Measurements from ENCODE around the gene SLC38A10. TPM values are rescaled to one million over a fixed set of nuclear protein-coding genes. Genes with fewer than 3 reads are reported as not detected.

SLC38A10 gene
- polyA plus RNA-seq, 1 donor (not counting 4 experiments of a cell fraction or from before 2014, with no cell fraction given) = 16.8 TPM

- H3K27ac ChIP-seq (ENCODE audit: control insufficient read depth, insufficient read depth, low read length) = no peak overlapping the region
- H3K9me1 ChIP-seq (ENCODE audit: control insufficient read depth, extremely low read depth, insufficient read depth, low read length) = no peaks in the 10 kb centered on the region
- H3K79me2 ChIP-seq (ENCODE audit: control insufficient read depth, insufficient read depth, low read length) = peaks cover 19% of the 10 kb centered on the region
- H3K9ac ChIP-seq (ENCODE audit: control insufficient read depth, extremely low read depth, insufficient read depth, low read length) = no peak overlapping the region
- TF ChIP-seq EZH2 (IDR thresholded peaks at IDR 0.05; ENCODE audit: low read length) (no peak), CTCF (optimal IDR thresholded peaks at IDR 0.05 in 1 of 3, IDR thresholded peaks at IDR 0.05 in 1 of 3, conservative IDR thresholded peaks at IDR 0.05 in 1 of 3; ENCODE audit: extremely low read depth in 1 of 3, insufficient read depth in 2 of 3, low read length in 3 of 3) (no peak)
- no peaks in the 10 kb centered on the region for H3K9me3 ChIP-seq (ENCODE audit: control insufficient read depth, low read depth, low read length)
- no peak overlapping the region for H3K4me3 ChIP-seq (ENCODE audit: control insufficient read depth in 2 of 3, extremely low read depth in 1 of 3, insufficient read depth in 2 of 3, low read depth in 1 of 3, low read length in 3 of 3)
- FAIRE-seq (no peak), DNase-seq (ENCODE audit: low read depth, low spot score) (no peak)
- no peak overlapping the region for H3K4me2 ChIP-seq (ENCODE audit: control insufficient read depth, extremely low read depth, insufficient read depth, low read depth, low read length)
- H3K36me3 ChIP-seq (ENCODE audit: control insufficient read depth in 2 of 2, extremely low read depth in 1 of 2, insufficient read depth in 2 of 2, low read length in 2 of 2) = peaks cover 4 to 6% of the 10 kb centered on the region in 2 experiments
- H3K27me3 ChIP-seq (ENCODE audit: control insufficient read depth, extremely low read depth, insufficient read depth, low read length) = no peaks in the 10 kb centered on the region
- H3K4me1 ChIP-seq (ENCODE audit: control insufficient read depth, extremely low read depth, insufficient read depth, low read length) = peaks cover 13% of the 10 kb centered on the region
- H2AFZ ChIP-seq (ENCODE audit: control insufficient read depth, low read length) = no peak overlapping the region
- dilution Hi-C loops (cut with MboI; ENCODE audit: extremely low pct_ligation_motif_present, low sequenced_read_pairs) = no loop called here
- no peaks in the 10 kb centered on the region for H4K20me1 ChIP-seq (ENCODE audit: control insufficient read depth, extremely low read depth, insufficient read depth, low read length)
Measured at GRCh38 chr17:81244358-81245023, 50.6 kb downstream of the SLC38A10 start.

- Histone ChIP-seq H3K9ac (ENCODE audit: control insufficient read depth, extremely low read depth, insufficient read depth, low read length) (no peak overlapping the region), H3K9me1 (ENCODE audit: control insufficient read depth, extremely low read depth, insufficient read depth, low read length) (no peaks in the 10 kb centered on the region), H2AFZ (ENCODE audit: control insufficient read depth, low read length) (no peak overlapping the region), H3K27me3 (ENCODE audit: control insufficient read depth, extremely low read depth, insufficient read depth, low read length) (no peaks in the 10 kb centered on the region), H3K4me1 (ENCODE audit: control insufficient read depth, extremely low read depth, insufficient read depth, low read length) (peaks cover 13% of the 10 kb centered on the region), H3K79me2 (ENCODE audit: control insufficient read depth, insufficient read depth, low read length) (peaks cover 24% of the 10 kb centered on the region), H3K4me3 (ENCODE audit: control insufficient read depth in 2 of 3, extremely low read depth in 1 of 3, insufficient read depth in 2 of 3, low read depth in 1 of 3, low read length in 3 of 3) (no peak overlapping the region), H3K9me3 (ENCODE audit: control insufficient read depth, low read depth, low read length) (no peaks in the 10 kb centered on the region), H3K27ac (ENCODE audit: control insufficient read depth, insufficient read depth, low read length) (no peak overlapping the region), H3K36me3 (ENCODE audit: control insufficient read depth in 2 of 2, extremely low read depth in 1 of 2, insufficient read depth in 2 of 2, low read length in 2 of 2) (peaks cover 3 to 6% of the 10 kb centered on the region in 2 experiments), H3K4me2 (ENCODE audit: control insufficient read depth, extremely low read depth, insufficient read depth, low read depth, low read length) (no peak overlapping the region), H4K20me1 (ENCODE audit: control insufficient read depth, extremely low read depth, insufficient read depth, low read length) (no peaks in the 10 kb centered on the region)
- FAIRE-seq (no peak), DNase-seq (ENCODE audit: low read depth, low spot score) (no peak)
- dilution Hi-C loops (cut with MboI; ENCODE audit: extremely low pct_ligation_motif_present, low sequenced_read_pairs) = no loop called here
- TF ChIP-seq EZH2 (IDR thresholded peaks at IDR 0.05; ENCODE audit: low read length) = no peak
- TF ChIP-seq CTCF (optimal IDR thresholded peaks at IDR 0.05 in 1 of 3, IDR thresholded peaks at IDR 0.05 in 1 of 3, conservative IDR thresholded peaks at IDR 0.05 in 1 of 3; ENCODE audit: extremely low read depth in 1 of 3, insufficient read depth in 2 of 3, low read length in 3 of 3) = no peak
Measured at GRCh38 chr17:81243333-81243664, 51.8 kb downstream of the SLC38A10 start.
